ENCODE results near the gene ADCY1.

GRCh38 chr7:45704683-45705016 is 130.5 kb downstream of the ADCY1 start:
- TF ChIP-seq, protein P1, sequence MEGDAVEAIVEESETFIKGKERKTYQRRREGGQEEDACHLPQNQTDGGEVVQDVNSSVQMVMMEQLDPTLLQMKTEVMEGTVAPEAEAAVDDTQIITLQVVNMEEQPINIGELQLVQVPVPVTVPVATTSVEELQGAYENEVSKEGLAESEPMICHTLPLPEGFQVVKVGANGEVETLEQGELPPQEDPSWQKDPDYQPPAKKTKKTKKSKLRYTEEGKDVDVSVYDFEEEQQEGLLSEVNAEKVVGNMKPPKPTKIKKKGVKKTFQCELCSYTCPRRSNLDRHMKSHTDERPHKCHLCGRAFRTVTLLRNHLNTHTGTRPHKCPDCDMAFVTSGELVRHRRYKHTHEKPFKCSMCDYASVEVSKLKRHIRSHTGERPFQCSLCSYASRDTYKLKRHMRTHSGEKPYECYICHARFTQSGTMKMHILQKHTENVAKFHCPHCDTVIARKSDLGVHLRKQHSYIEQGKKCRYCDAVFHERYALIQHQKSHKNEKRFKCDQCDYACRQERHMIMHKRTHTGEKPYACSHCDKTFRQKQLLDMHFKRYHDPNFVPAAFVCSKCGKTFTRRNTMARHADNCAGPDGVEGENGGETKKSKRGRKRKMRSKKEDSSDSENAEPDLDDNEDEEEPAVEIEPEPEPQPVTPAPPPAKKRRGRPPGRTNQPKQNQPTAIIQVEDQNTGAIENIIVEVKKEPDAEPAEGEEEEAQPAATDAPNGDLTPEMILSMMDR (IDR thresholded peaks at IDR 0.05; ENCODE audit: low read depth, low read length, missing input control) = no peak
- TF ChIP-seq RAD21 (IDR thresholded peaks at IDR 0.05) (no peak), TAF1 (conservative IDR thresholded peaks at IDR 0.05) (no peak), YY1 (IDR thresholded peaks at IDR 0.05) (no peak), EGR1 (IDR thresholded peaks at IDR 0.05; ENCODE audit: low read depth in 2 of 2) (no peak), HNF4A (conservative IDR thresholded peaks at IDR 0.05) (no peak)
- TF ChIP-seq, protein P2, sequence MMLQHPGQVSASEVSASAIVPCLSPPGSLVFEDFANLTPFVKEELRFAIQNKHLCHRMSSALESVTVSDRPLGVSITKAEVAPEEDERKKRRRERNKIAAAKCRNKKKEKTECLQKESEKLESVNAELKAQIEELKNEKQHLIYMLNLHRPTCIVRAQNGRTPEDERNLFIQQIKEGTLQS (IDR thresholded peaks at IDR 0.05) = no peak

Measured in liver (tissue), 3 donors.